Activated B cell treated with CpG ODN at 0.5 μM for 24 hours (primary cell): Measurements from ENCODE around the gene CDY2B. TPM values are rescaled to one million over a fixed set of nuclear protein-coding genes. Genes with fewer than 3 reads are reported as not detected.
"Not testable (repeated sequence)": the region's sequence is repeated elsewhere in the genome, so short reads cannot be mapped to it uniquely, and the experiment has no call there.

Experiments
- ATAC-seq: fragments of 200-7000 bp; cut with Tn5 transposase; one replicate; pipeline ENCODE4 v1.10.0; 2021; ENCODE audit warnings: low read depth, mild to moderate bottlenecking, moderate library complexity
- CTCF ChIA-PET: fragments of 350-600 bp; sonication (Branson Sonifier 250); formaldehyde crosslinking; loops from one replicate; lab custom pipeline; 2021; ENCODE audit warnings: antibody characterized with exemption; lab: Charles Lee
- POLR2A ChIA-PET: fragments of 350-600 bp; sonication (Branson Sonifier 250); formaldehyde crosslinking; loops from one replicate; lab custom pipeline; 2021; ENCODE audit warnings: antibody characterized with exemption; lab: Charles Lee
- DNase-seq: peaks from one replicate; pipeline ENCODE4 v3.0.0; 2022
- H3K27ac Mint-ChIP-seq: one replicate; pipeline ENCODE4 v1.8.0; 2020; ENCODE audit warnings: mixed read lengths
- H3K27me3 Mint-ChIP-seq: one replicate; pipeline ENCODE4 v1.8.0; 2021; ENCODE audit warnings: mixed read lengths
- H3K36me3 Mint-ChIP-seq: one replicate; pipeline ENCODE4 v1.8.0; 2021; ENCODE audit warnings: low read depth, mixed read lengths
- H3K4me1 Mint-ChIP-seq: one replicate; pipeline ENCODE4 v1.8.0; 2021; ENCODE audit warnings: mixed read lengths
- H3K4me3 Mint-ChIP-seq: one replicate; pipeline ENCODE4 v1.8.0; 2020; ENCODE audit warnings: mild to moderate bottlenecking, mixed read lengths
- H3K9me3 Mint-ChIP-seq: one replicate; pipeline ENCODE4 v1.8.0; 2020; ENCODE audit warnings: mixed read lengths
- intact Hi-C: fragments of 100-400 bp; cut with micrococcal nuclease; formaldehyde crosslinking; loops from one replicate; pipeline ENCODE4 v1.15.1; 2024
- total RNA-seq: library from RNA; stranded (reverse); gene quantifications from 2 replicates; pipeline ENCODE4 v1.2.3, GENCODE V29; 2022

The CDY2B gene
- total RNA-seq, 1 donor from 2014 or later: not detected

- intact Hi-C loops, DNase-seq, POLR2A ChIA-PET, H3K27me3 Mint-ChIP-seq, H3K27ac Mint-ChIP-seq, H3K4me3 Mint-ChIP-seq, ATAC-seq, H3K9me3 Mint-ChIP-seq, H3K4me1 Mint-ChIP-seq, CTCF ChIA-PET, H3K36me3 Mint-ChIP-seq: not testable (repeated sequence)
Measured at GRCh38 chrY:17856508-17856907, 23.5 kb downstream of the CDY2B start.

DNA sequence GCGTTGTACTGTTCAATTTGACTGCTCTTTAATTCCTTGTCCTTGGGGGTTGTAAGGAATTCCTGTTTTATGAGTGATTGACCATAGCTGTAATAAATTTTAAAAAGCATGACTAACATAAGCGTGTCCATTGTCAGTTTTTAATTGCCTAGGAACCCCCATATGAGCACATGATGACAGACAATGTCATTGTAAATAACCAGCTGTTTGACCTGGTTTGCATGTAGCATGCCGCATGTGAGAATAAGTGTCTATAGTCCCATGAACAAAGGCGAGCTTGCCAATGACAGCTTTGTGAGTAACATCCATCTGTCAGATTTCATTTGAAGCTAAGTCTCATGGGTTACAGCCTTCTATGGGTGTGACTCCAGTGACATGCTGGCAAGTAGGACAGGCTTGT is 30.9 kb downstream of the CDY2B start:
- H3K27ac Mint-ChIP-seq, H3K4me3 Mint-ChIP-seq, H3K9me3 Mint-ChIP-seq, H3K36me3 Mint-ChIP-seq, POLR2A ChIA-PET, intact Hi-C loops, H3K4me1 Mint-ChIP-seq, CTCF ChIA-PET, H3K27me3 Mint-ChIP-seq, DNase-seq, ATAC-seq: not testable (repeated sequence)

DNA sequence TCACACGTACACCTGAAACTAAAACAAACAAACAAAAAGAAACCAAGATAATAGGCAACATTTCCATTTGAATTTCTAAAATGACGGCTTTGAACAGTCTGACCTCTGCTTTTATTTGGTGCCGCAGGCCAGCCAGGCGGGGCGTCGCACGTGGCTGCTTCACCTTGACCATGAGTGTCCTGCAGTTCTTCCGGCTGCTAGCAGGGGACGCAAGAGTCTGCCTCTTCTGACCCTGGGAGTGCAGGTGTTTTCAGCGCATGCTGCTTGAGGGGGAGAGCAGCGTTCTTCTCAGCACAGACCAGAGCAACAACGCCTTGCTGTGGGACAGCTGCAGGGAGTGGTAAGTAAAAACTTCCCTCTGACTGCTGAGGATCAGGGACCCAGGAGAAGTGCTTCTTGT is 47.9 kb downstream of the CDY2B start:
- H3K36me3 Mint-ChIP-seq, H3K27me3 Mint-ChIP-seq, H3K27ac Mint-ChIP-seq, ATAC-seq, H3K4me1 Mint-ChIP-seq, POLR2A ChIA-PET, DNase-seq, H3K9me3 Mint-ChIP-seq, H3K4me3 Mint-ChIP-seq, CTCF ChIA-PET, intact Hi-C loops: not testable (repeated sequence)

Other genes starting within 250 kb of the CDY2B start
- not detected in 2 replicates for gene CDY2A, start 145.6 kb upstream of the CDY2B start, total RNA-seq